Esophagus muscularis mucosa (tissue), 4 donors: ENCODE measurements around the gene CPB2. TPM values are rescaled to one million over a fixed set of nuclear protein-coding genes. Genes with fewer than 3 reads are reported as not detected.

Source experiments
- DNase-seq: peaks from one replicate; pipeline ENCODE4 v3.0.0-alpha.2; 2017; ENCODE audit errors: extremely low spot score
- H3K27ac ChIP-seq, 4 donors: fragments of 200-600 bp; sonication (generic); replicated peaks in 1 of 4; 1 replicate in 3 of 4; 2 replicates in 1 of 4; pipeline ENCODE4 v1.5.1; 2016 to 2019; ENCODE audit warnings: mild to moderate bottlenecking in 1 of 4
- H3K27me3 ChIP-seq, 4 donors: fragments of 200-600 bp; sonication (generic); one replicate each; pipeline versions ENCODE4 v1.5.1 to v1.6.0; 2016 to 2019
- H3K36me3 ChIP-seq, 4 donors: fragments of 200-600 bp; sonication (generic); one replicate each; pipeline ENCODE4 v1.5.1; 2016 to 2019
- H3K4me1 ChIP-seq, 4 donors: fragments of 200-600 bp; sonication (generic); one replicate each; pipeline ENCODE4 v1.5.1; 2016 to 2019
- H3K4me3 ChIP-seq, 4 donors: fragments of 200-600 bp; sonication (generic); 1 replicate in 2 of 4; 2 replicates in 2 of 4; pipeline ENCODE4 v1.5.1; 2016 to 2019; ENCODE audit warnings: mild to moderate bottlenecking in 4 of 4, moderate library complexity in 1 of 4
- H3K9me3 ChIP-seq, 4 donors: fragments of 200-600 bp; sonication (generic); 1 replicate in 3 of 4; 2 replicates in 1 of 4; pipeline ENCODE4 v1.5.1; 2016 to 2019
- CTCF ChIP-seq, 3 experiments: fragments of 200-600 bp in 2 of 3; fragments of 450-650 bp in 1 of 3; sonication (generic) in 2 of 3; IDR thresholded peaks; one replicate each; pipeline ENCODE4 v1.5.1; 2017 to 2019; ENCODE audit warnings: antibody characterized with exemption in 3 of 3, mild to moderate bottlenecking in 2 of 3, moderate library complexity in 1 of 3
- EP300 ChIP-seq: sonication (generic); formaldehyde crosslinking; IDR thresholded peaks from one replicate; pipeline ENCODE4 v1.6.1; 2017; ENCODE audit warnings: antibody characterized with exemption
- POLR2A ChIP-seq: fragments of 450-650 bp; IDR thresholded peaks from one replicate; pipeline ENCODE4 v1.6.1; 2017; ENCODE audit warnings: antibody characterized with exemption, moderate library complexity, mild to moderate bottlenecking, low read depth
- POLR2AphosphoS5 ChIP-seq, 2 donors: sonication (generic); formaldehyde crosslinking; IDR thresholded peaks; one replicate each; pipeline ENCODE4 v1.6.1; 2017; ENCODE audit warnings: antibody characterized with exemption in 2 of 2
- WGBS: methylation state at CpG from one replicate; pipeline ENCODE4 v1.1.5; 2018; 5-methylcytosine and 5-hydroxymethylcytosine counted together
- intact Hi-C: fragments of 100-400 bp; cut with DNase I; formaldehyde crosslinking; loops from one replicate; pipeline ENCODE4 v1.15.1; 2023
- total RNA-seq, 4 donors: library from RNA; depleted of rRNA; stranded (reverse); fragments of >200 nt; gene quantifications; one replicate each; pipeline versions ENCODE4 v1.1.0 to v1.2.1, GENCODE V29; 2016

Gene CPB2
- total RNA-seq, 4 donors from 2014 or later: not detected

- H3K9me3 ChIP-seq: no peaks in the 10 kb centered on the region
- H3K4me1 ChIP-seq: no peaks in the 10 kb centered on the region
- WGBS: 79% methylated on average over 9 of the region's 9 CpGs
- H3K27ac ChIP-seq: no peak overlapping the region
- intact Hi-C loops: no loop called here
- no peak for DNase-seq
- H3K36me3 ChIP-seq: no peaks in the 10 kb centered on the region
- H3K27me3 ChIP-seq: peaks cover 0 to 8% (median 0%) of the 10 kb centered on the region in 4 donors
- no peak overlapping the region for H3K4me3 ChIP-seq
- TF ChIP-seq POLR2A (no peak), CTCF (IDR thresholded peaks at IDR 0.05) (no peak), EP300 (no peak), POLR2AphosphoS5 (IDR thresholded peaks at IDR 0.05) (no peak)
Measured at GRCh38 chr13:46114613-46115012, 9.8 kb upstream of the CPB2 start.

GRCh38 chr13:46113596-46113995, 8.8 kb upstream of the CPB2 start:
- no peak for DNase-seq
- Histone ChIP-seq H3K36me3 (no peaks in the 10 kb centered on the region), H3K27ac (no peak overlapping the region), H3K27me3 (peaks cover 0 to 8% (median 0%) of the 10 kb centered on the region in 4 donors), H3K4me1 (no peaks in the 10 kb centered on the region), H3K9me3 (no peaks in the 10 kb centered on the region), H3K4me3 (no peak overlapping the region)
- TF ChIP-seq EP300: no peak
- TF ChIP-seq POLR2AphosphoS5 (IDR thresholded peaks at IDR 0.05): no peak
- TF ChIP-seq POLR2A: no peak
- TF ChIP-seq CTCF (IDR thresholded peaks at IDR 0.05): no peak
- WGBS: 73% methylated on average over 2 of the region's 2 CpGs
- intact Hi-C loops: no loop called here

GRCh38 chr13:46111151-46111550, 6.3 kb upstream of the CPB2 start:
- H3K4me1 ChIP-seq: no peaks in the 10 kb centered on the region
- TF ChIP-seq CTCF (IDR thresholded peaks at IDR 0.05) (no peak), EP300 (no peak), POLR2A (no peak), POLR2AphosphoS5 (IDR thresholded peaks at IDR 0.05) (no peak)
- H3K27ac ChIP-seq: no peak overlapping the region
- no peaks in the 10 kb centered on the region for H3K36me3 ChIP-seq
- peaks cover 0 to 8% (median 0%) of the 10 kb centered on the region in 4 donors for H3K27me3 ChIP-seq
- DNase-seq: no peak
- H3K9me3 ChIP-seq: no peaks in the 10 kb centered on the region
- intact Hi-C loops: no loop called here
- no peak overlapping the region for H3K4me3 ChIP-seq

- no peak for TF ChIP-seq POLR2A
- no peak for TF ChIP-seq CTCF (IDR thresholded peaks at IDR 0.05)
- intact Hi-C loops: no loop called here
Measured at GRCh38 chr13:46109451-46109850, 4.6 kb upstream of the CPB2 start.

GRCh38 chr13:46106839-46107371, 2.1 kb upstream of the CPB2 start:
- 61% methylated on average over 4 of the region's 4 CpGs for WGBS
- H3K4me3 ChIP-seq: no peak overlapping the region
- TF ChIP-seq CTCF (IDR thresholded peaks at IDR 0.05) (no peak), POLR2A (no peak), EP300 (no peak), POLR2AphosphoS5 (IDR thresholded peaks at IDR 0.05) (no peak)

More at GRCh38 chr13:46109451-46109850, 4.6 kb upstream of the CPB2 start:
- 32% methylated on average over 4 of the region's 4 CpGs for WGBS
- H3K9me3 ChIP-seq: no peaks in the 10 kb centered on the region
- no peak overlapping the region for H3K27ac ChIP-seq
- peaks cover 0 to 8% (median 0%) of the 10 kb centered on the region in 4 donors for H3K27me3 ChIP-seq
- H3K4me3 ChIP-seq: no peak overlapping the region
- no peaks in the 10 kb centered on the region for H3K36me3 ChIP-seq
- H3K4me1 ChIP-seq: no peaks in the 10 kb centered on the region
- DNase-seq: no peak

More at GRCh38 chr13:46106839-46107371, 2.1 kb upstream of the CPB2 start:
- no peaks in the 10 kb centered on the region for H3K9me3 ChIP-seq
- no peak overlapping the region for H3K27ac ChIP-seq
- no peak for DNase-seq
- peaks cover 0 to 8% (median 0%) of the 10 kb centered on the region in 4 donors for H3K27me3 ChIP-seq
- H3K36me3 ChIP-seq: no peaks in the 10 kb centered on the region
- intact Hi-C loops: no loop called here
- no peaks in the 10 kb centered on the region for H3K4me1 ChIP-seq
